Stimulated activated CD4-positive, alpha-beta T cell treated with anti-CD3 and anti-CD28 coated beads, Interleukin-1b, Interleukin-23, amount 100 ng/mL, for 48 hours (primary cell): ENCODE results near the gene PPP2R2B.

Source experiments
- DNase-seq: peaks from one replicate; pipeline ENCODE4 v3.0.0-alpha.2; 2020

PPP2R2B gene

GRCh38 chr5:146778795-146779194, 99.8 kb downstream of the PPP2R2B start:
- no peak for DNase-seq

- DNase-seq: no peak
These were observed 100.3 kb downstream of the PPP2R2B start for GRCh38 chr5:146778261-146778660.

GRCh38 chr5:146772881-146773466, 105.6 kb downstream of the PPP2R2B start:
- no peak for DNase-seq

- no peak for DNase-seq
These were observed 107.6 kb downstream of the PPP2R2B start for GRCh38 chr5:146770980-146771379.

- DNase-seq: no peak
These were observed 108.0 kb downstream of the PPP2R2B start for GRCh38 chr5:146770546-146770945.

GRCh38 chr5:146767534-146767933, 111.0 kb downstream of the PPP2R2B start:
- no peak for DNase-seq

GRCh38 chr5:146766013-146766412, 112.5 kb downstream of the PPP2R2B start:
- no peak for DNase-seq

- DNase-seq: no peak
These were observed 113.3 kb downstream of the PPP2R2B start for GRCh38 chr5:146765089-146765832.

- no peak for DNase-seq
These were observed 115.7 kb downstream of the PPP2R2B start for GRCh38 chr5:146762830-146763229.

GRCh38 chr5:146761811-146762210, 116.7 kb downstream of the PPP2R2B start:
- DNase-seq: no peak

GRCh38 chr5:146758938-146759337, 119.6 kb downstream of the PPP2R2B start:
- no peak for DNase-seq

GRCh38 chr5:146758076-146758475, 120.5 kb downstream of the PPP2R2B start:
- DNase-seq: no peak

- DNase-seq: no peak
These were observed 122.0 kb downstream of the PPP2R2B start for GRCh38 chr5:146756546-146756945.

- no peak for DNase-seq
These were observed 122.8 kb downstream of the PPP2R2B start for GRCh38 chr5:146755793-146756192.

GRCh38 chr5:146754621-146755020, 123.9 kb downstream of the PPP2R2B start:
- no peak for DNase-seq

GRCh38 chr5:146753641-146754040, 124.9 kb downstream of the PPP2R2B start:
- DNase-seq: no peak

- peak; percentile 35 for DNase-seq
These were observed 126.7 kb downstream of the PPP2R2B start for GRCh38 chr5:146751781-146752401.

- DNase-seq: no peak
These were observed 127.5 kb downstream of the PPP2R2B start for GRCh38 chr5:146751054-146751453.

- DNase-seq: no peak
These were observed 130.0 kb downstream of the PPP2R2B start for GRCh38 chr5:146748533-146748932.

GRCh38 chr5:146745931-146746577, 132.5 kb downstream of the PPP2R2B start:
- no peak for DNase-seq

- no peak for DNase-seq
These were observed 134.3 kb downstream of the PPP2R2B start for GRCh38 chr5:146744068-146744745.

- no peak for DNase-seq
These were observed 143.5 kb downstream of the PPP2R2B start for GRCh38 chr5:146734936-146735577.

GRCh38 chr5:146732962-146733361, 145.6 kb downstream of the PPP2R2B start:
- DNase-seq: no peak
